K562 (cell line): ENCODE data around the gene WNT8A. TPM values are rescaled to one million over a fixed set of nuclear protein-coding genes. Genes with fewer than 3 reads are reported as not detected.

Source experiments
- ATF1 ChIP-seq, 2 experiments: fragments of 450-650 bp in 1 of 2; IDR thresholded peaks; 2 replicates each; pipeline ENCODE4 v1.6.1; 2016; ENCODE audit warnings: missing compliant biosample characterization in 1 of 2, missing genetic modification characterization in 1 of 2
- ATF7 ChIP-seq: fragments of 450-650 bp; IDR thresholded peaks from 2 replicates; pipeline ENCODE4 v1.7.1; 2014; ENCODE audit warnings: mild to moderate bottlenecking, moderate library complexity
- CTBP1 ChIP-seq: fragments of 450-650 bp; IDR thresholded peaks from 2 replicates; pipeline ENCODE4 v1.6.1; 2016; ENCODE audit warnings: borderline replicate concordance
- GATAD2A ChIP-seq: fragments of 450-650 bp; IDR thresholded peaks from 2 replicates; pipeline ENCODE4 v1.6.1; 2017
- GATAD2B ChIP-seq: fragments of 450-650 bp; IDR thresholded peaks from 2 replicates; pipeline ENCODE4 v1.6.1; 2017; ENCODE audit warnings: mild to moderate bottlenecking, borderline replicate concordance
- MEIS2 ChIP-seq: fragments of 450-650 bp; IDR thresholded peaks from 2 replicates; pipeline ENCODE4 v1.6.1; 2014; ENCODE audit warnings: mild to moderate bottlenecking; ENCODE audit not compliant: partially characterized antibody
- NFYB ChIP-seq: IDR thresholded peaks from 2 replicates; pipeline ENCODE4 v1.6.1; 2011; ENCODE audit warnings: mild to moderate bottlenecking, moderate library complexity; ENCODE audit not compliant: insufficient read length; ENCODE audit errors: extremely low read depth
- RAD51 ChIP-seq: fragments of 450-650 bp; IDR thresholded peaks from 2 replicates; pipeline ENCODE4 v1.7.1; 2016; ENCODE audit warnings: low read depth, mild to moderate bottlenecking, borderline replicate concordance
- TAF15 ChIP-seq: fragments of 200-400 bp; formaldehyde crosslinking; IDR thresholded peaks from 2 replicates; pipeline ENCODE4 v1.6.1; 2017; ENCODE audit warnings: mild to moderate bottlenecking, low read depth, low read length, moderate library complexity
- USF1 ChIP-seq: sonication (generic); formaldehyde crosslinking; IDR thresholded peaks from 2 replicates; pipeline ENCODE4 v1.9.0; 2022; ENCODE audit warnings: mild to moderate bottlenecking, missing genetic modification reagents
- ZBTB2 ChIP-seq: fragments of 450-650 bp; IDR thresholded peaks from 2 replicates; pipeline ENCODE4 v1.6.1; 2016; ENCODE audit warnings: antibody characterized with exemption
- ZNF121 ChIP-seq: sonication (generic); formaldehyde crosslinking; conservative IDR thresholded peaks from 2 replicates; pipeline ENCODE4 v1.8.0; 2022; ENCODE audit warnings: missing genetic modification reagents
- polyA plus RNA-seq, 8 experiments: library from polyadenylated mRNA; depleted of rRNA in 4 of 8; stranded (reverse) in 5 of 8; unstranded in 3 of 8; fragments of >200 nt; fragmentation: Nextera tagmentation in 2 of 8; fragmentation: Illumina TruSeq in 1 of 8; extraction: Ambion mirVana in 2 of 8; extraction: Trizol in 1 of 8; gene quantifications; 2 replicates each; pipeline versions ENCODE4 v1.2.1 to v1.2.3, GENCODE V29; 2011 to 2014; ENCODE audit warnings: inconsistent platforms in 1 of 8, missing spikeins in 1 of 8
- total RNA-seq, 7 experiments: library from RNA; depleted of rRNA in 6 of 7; stranded (reverse); fragments of >200 nt in 6 of 7; fragmentation: Illumina TruSeq in 2 of 7; extraction: Trizol in 2 of 7; gene quantifications; 2 replicates each; pipeline versions ENCODE4 v1.2.1 to v1.2.3, GENCODE V29; 2011 to 2021; ENCODE audit warnings: low replicate concordance in 1 of 7

WNT8A gene
- total and polyA plus RNA-seq, 9 of the 15 experiments (the other 6 are each of a cell fraction or from before 2014, with no cell fraction given), result not detected

GRCh38 chr5:138054847-138055558 lies 28.8 kb upstream of the WNT8A start (continued):
- peak; percentile 96 for TF ChIP-seq ATF7
- no peak for TF ChIP-seq TAF15
- no peak for TF ChIP-seq GATAD2A
- TF ChIP-seq ATF1 (CRISPR knock-in tag; IDR thresholded peaks at IDR 0.05), result no peak
- TF ChIP-seq ATF1 (tag; IDR thresholded peaks at IDR 0.05), result peak; percentile 32; the same call in 1 of the 2 replicates
- TF ChIP-seq CTBP1, result peak; percentile 57
- TF ChIP-seq ZNF121, result no peak
- no peak for TF ChIP-seq ZBTB2
- TF ChIP-seq USF1 (CRISPR knock-in tag), result no peak
- TF ChIP-seq NFYB, result peak; percentile 67
- TF ChIP-seq RAD51, result no peak
- no peak for TF ChIP-seq GATAD2B
- TF ChIP-seq MEIS2, result peak; percentile 66
- TF ChIP-seq, all 486 proteins: peak for 8
